ENCODE measurements around the gene PECR.
"Not testable (repeated sequence)": the region's sequence is repeated elsewhere in the genome, so short reads cannot be mapped to it uniquely, and the experiment has no call there.

PECR gene

DNA sequence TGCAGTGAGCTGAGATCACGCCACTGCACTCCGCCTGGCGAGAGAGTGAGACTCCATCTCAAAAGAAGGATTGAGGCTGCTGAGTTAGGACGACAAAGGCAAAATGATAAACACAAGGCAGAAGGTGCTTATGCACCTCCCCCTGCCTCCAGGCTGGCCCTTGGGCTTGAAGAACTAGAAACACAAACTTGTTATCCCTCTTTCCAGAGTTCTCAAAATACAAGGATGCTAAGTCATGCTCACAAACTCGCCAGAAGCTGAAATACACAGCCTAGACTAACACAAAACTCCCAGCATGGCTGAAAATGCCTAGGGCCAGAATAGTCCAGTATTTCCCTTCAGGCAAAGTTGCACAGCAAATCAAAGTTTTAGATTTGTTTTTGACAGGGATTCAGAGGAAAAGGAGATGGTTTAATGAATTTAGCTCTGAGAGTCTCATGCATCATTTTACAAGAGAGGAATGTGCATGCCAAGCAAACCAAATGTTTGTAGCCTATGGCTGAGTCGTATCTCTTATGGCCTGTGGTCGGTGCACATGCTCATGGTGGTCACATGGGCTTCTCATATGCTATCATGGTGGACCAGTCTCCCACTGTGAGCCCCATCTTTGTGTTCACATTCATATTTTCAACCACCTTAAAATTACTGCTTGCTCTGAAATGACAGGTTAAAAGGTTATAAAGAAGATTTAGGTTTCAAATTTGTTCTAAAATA is 52.0 kb downstream of the PECR start:
- DNase-seq (ENCODE audit: low spot score) = no peak

- DNase-seq (ENCODE audit: low spot score) = no peak
Measured at GRCh38 chr2:216024779-216025336, 56.8 kb downstream of the PECR start.

DNA sequence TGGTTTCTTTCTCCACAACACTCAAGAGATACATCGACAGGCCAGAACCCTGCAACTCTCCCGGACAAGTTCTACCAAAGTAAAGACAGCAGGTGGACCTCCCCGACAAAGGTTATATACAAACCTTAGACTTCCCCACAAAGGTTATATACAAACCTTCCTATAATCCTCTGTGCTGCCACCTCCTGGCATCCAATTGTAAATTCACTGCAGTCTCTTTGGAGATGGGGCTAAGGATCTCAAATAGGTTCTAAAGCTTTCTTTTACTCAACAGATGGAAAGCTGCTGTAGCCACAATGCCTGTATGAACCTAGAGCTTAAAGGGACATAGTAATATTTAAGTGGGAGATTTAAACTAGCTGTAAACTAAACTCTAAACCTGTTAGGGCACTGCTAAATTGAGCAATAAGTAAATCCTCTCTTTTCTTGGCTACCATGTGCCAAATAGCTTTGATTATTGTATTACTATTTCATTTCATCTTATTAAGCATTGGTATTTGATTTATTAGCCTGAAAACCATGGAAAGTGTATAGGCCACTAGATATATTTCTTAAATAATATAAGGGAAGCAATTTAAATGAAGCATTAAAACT is 58.5 kb downstream of the PECR start:
- peak; percentile 56 for DNase-seq (ENCODE audit: low spot score)

- DNase-seq (ENCODE audit: low spot score) = no peak
Measured at GRCh38 chr2:216021768-216022565, 59.6 kb downstream of the PECR start.

DNA sequence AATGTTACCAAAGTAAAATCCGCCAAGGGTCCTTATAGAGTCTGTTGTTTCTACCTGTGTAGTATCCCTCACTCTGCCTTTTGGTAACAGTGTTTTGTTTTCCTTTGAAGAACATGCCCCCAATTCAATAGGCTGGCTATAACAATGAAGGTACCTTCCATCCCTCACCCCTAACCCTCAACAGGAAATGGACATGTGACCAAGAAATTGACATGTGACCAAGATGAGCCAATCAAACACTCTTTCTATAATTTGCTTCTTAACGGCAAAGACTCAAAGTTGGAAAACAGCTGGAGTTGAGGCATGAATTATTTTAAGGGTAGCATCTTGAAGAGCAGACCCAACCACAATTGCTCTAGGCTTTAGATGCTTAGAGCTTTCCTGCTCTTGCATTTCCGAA is 62.9 kb downstream of the PECR start:
- DNase-seq (ENCODE audit: low spot score) = no peak

- DNase-seq (ENCODE audit: low spot score) = peak; percentile 77
Measured at GRCh38 chr2:216017365-216017764, 64.2 kb downstream of the PECR start.

DNA sequence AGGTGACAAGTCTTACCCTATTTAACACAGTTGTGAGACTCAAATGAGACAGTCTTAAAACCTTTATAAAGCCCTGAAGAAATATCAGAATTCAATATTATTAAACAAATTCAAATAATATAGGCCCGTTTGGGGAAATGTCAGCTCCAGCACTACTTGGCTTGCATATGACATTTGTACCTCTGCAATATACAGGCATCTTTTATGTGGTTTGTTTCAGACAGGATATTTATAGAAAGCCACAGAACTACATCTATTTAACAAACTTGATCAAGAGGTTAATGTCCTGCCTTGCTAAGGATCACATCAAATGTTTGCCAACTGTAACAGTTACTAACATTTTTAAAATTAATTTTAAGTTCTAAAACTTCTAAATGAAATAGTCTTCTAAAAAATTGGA is 65.0 kb downstream of the PECR start:
- DNase-seq (ENCODE audit: low spot score) = no peak

GRCh38 chr2:216015722-216016464 is 65.7 kb downstream of the PECR start:
- peak; percentile 54 for DNase-seq (ENCODE audit: low spot score)

DNA sequence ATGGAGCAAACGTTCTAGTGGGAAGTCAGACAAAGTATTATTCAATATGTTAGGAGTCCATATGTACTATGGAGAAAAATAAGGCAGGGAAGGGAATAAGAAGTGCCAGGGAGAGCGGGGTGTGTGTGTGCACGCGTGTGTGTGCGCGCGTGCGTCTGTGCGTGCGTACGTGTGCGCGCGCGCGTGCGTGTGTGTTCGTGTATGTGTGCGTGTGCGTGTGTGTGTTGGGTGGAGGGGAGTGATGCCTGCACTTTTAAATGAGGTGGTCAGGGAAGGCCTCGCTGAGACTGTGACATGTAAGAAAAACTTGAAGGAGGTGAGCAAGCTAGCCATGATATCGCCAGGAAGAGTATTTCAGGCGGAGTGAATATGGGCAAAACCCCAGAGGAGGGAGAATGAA is 66.6 kb downstream of the PECR start:
- DNase-seq (ENCODE audit: low spot score) = no peak

GRCh38 chr2:216014006-216014405 is 67.6 kb downstream of the PECR start:
- no peak for DNase-seq (ENCODE audit: low spot score)

- DNase-seq (ENCODE audit: low spot score) = peak; percentile 87
Measured at GRCh38 chr2:216013080-216013909, 68.3 kb downstream of the PECR start, which contains the start of gene MREG. Gene MREG, minus strand, starts transcription at chr2:216013551. Its CDS starts 224 bp downstream, at chr2:216013327.

- DNase-seq (ENCODE audit: low spot score) = no peak
Measured at GRCh38 chr2:216012830-216013079, 68.9 kb downstream of the PECR start.

GRCh38 chr2:216012133-216012829 is 69.3 kb downstream of the PECR start:
- DNase-seq (ENCODE audit: low spot score) = peak; percentile 92

DNA sequence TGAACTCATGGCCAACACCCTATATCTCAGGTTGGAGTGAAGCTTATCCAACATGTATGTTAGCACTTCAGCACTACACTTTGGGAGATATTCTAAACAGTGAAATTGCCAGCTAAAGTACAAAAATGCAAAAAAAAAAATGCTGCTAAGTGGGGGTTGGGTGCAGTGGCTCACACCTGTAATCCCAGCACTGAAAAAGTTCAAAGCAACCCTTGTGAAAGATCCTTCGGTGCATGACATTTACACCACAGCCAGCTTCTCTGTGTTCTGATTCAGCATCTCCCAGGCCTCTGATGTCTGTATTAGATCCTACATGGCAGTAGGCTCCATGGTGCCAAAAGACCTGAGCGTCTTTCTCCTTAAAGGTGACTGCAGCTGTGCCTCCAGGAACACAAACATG is 72.4 kb downstream of the PECR start:
- not testable (repeated sequence) for DNase-seq (ENCODE audit: low spot score)

DNA sequence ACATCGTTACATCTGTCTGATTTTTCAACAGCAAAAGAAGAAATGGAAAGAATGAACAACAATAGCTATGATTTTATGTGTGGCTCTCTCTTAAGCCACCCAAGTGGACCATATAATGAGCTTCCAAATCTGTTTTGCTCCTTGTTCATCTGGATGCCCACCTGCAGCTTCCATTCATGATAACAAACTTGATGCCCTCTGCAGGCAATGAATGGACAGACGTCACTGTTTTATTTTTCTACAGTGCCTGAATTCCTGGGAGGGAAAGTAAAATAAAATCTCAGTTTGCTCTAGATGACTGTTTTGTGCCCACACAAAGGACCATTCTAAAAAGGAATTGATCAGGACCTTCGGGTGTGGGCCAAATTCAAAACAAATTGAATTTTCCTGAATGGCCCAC is 73.2 kb downstream of the PECR start:
- no peak for DNase-seq (ENCODE audit: low spot score)

DNA sequence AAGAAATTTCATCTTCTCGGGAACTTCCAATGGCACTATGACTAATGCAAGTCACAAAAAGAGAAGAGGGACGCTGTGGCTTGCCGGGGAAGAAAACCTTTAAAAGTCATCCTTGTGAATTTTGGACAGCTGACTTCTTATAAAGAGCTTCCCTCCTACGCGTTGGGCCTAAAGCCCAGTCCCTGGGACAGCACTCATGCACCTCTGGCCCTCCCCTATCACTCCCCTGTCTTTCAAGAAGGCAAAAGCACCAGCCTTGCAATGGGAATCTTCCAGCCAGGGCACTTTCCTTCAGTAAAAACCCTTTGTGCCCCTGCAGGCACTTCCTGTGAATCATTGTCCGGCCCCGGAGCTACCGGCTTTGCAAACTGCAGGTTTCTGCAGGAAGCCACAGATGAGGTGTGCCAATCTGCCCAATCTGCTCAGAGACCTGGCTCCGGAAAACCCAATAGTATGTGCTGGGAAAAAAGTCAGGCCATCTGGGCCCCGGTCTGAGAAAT is 75.4 kb downstream of the PECR start:
- peak; percentile 77 for DNase-seq (ENCODE audit: low spot score)

GRCh38 chr2:216004697-216005283 is 76.8 kb downstream of the PECR start:
- DNase-seq (ENCODE audit: low spot score) = no peak

DNA sequence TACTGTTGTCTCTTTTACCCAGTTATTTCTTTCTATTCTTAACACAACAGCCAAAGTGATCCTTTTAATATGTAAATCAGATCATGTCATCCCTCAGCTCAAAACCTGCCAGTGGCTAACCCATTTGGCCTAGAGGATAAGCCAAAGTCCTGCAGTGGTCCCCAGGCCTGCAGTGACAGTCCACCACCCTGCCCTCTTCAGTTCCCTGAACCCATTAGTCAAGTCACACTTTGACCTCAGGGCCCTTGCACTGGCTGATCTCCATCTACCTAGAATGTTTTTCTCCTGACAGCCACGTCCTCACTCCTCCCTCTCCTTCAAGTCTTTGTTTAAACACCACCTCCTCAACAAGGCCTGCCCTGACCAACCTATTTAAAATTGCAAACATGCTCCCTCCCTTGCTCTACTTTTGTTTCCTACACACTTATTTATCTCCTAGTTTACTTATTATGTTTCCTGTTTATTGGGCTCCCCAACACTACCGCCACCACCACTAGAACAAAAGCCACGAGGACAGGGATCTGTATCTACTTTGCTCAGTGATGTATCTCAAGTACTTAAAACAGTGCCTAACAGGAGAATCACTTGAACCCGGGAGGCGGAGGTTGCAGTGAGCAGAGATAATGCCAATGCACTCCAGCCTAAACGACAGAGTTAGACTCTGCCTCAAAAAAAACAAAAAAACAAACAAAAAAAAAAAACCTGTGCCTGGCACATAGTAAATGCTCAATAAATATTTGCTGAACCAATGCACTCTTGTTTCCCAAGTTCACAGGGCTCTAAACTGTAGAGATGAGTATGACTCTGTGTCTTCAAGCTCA is 77.5 kb downstream of the PECR start:
- no peak for DNase-seq (ENCODE audit: low spot score)

DNA sequence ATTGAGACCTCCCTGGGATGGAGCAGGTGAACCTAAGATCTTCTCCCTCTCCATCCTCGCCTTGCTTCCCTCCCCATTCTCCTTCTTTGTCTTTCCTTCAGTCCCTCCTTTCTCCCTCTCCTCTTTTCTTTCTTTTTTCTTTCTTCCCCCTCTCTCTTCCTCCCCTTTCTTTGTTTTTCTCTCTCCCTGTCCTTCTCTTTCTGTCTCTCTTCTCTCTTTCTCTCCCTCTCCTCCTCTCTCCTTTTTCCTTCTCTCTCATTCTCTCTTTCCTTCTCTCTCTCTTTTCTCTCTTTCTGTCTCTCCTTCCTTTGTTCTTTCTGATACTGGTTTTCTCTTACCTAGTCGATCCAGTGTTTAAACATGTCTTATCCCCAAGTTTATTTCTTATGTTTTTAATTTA is 78.9 kb downstream of the PECR start:
- DNase-seq (ENCODE audit: low spot score) = no peak

Data from kidney tubule cell (primary cell).